Fibroblast of lung (primary cell): ENCODE data around the gene PRDM16. TPM values are rescaled to one million over a fixed set of nuclear protein-coding genes. Genes with fewer than 3 reads are reported as not detected.

Experiments
- DNase-seq, 2 donors: peaks; one replicate each; pipeline versions ENCODE4 v3.0.0 to v3.0.0-alpha.2; 2010; ENCODE audit warnings: low read depth in 2 of 2
- H2AFZ ChIP-seq: 2 replicates; pipeline ENCODE4 v1.5.1; 2012; ENCODE audit warnings: low read length, control low read depth, inconsistent platforms
- H3K27ac ChIP-seq: 2 replicates; pipeline ENCODE4 v1.5.1; 2011; ENCODE audit warnings: low read length, control low read depth; ENCODE audit not compliant: insufficient read depth
- H3K27me3 ChIP-seq: 2 replicates; pipeline ENCODE4 v1.5.1; 2011; ENCODE audit warnings: mild to moderate bottlenecking, low read length; ENCODE audit not compliant: control insufficient read depth, insufficient read depth
- H3K36me3 ChIP-seq: 2 replicates; pipeline ENCODE4 v1.5.1; 2011; ENCODE audit warnings: low read length; ENCODE audit not compliant: control insufficient read depth, insufficient read depth
- H3K4me1 ChIP-seq: 2 replicates; pipeline ENCODE4 v1.5.1; 2011; ENCODE audit warnings: low read length; ENCODE audit not compliant: control insufficient read depth, insufficient read depth; ENCODE audit errors: extremely low read depth
- H3K4me2 ChIP-seq: 2 replicates; pipeline ENCODE4 v1.5.1; 2011; ENCODE audit warnings: low read length, control low read depth; ENCODE audit not compliant: insufficient read depth; ENCODE audit errors: extremely low read depth
- H3K4me3 ChIP-seq, 4 experiments: fragments of 200-600 bp in 1 of 4; sonication (generic) in 1 of 4; replicated peaks in 1 of 4; 2 replicates each; pipeline ENCODE4 v1.5.1; 2011 to 2016; ENCODE audit warnings: low read length in 4 of 4, low read depth in 3 of 4, mild to moderate bottlenecking in 3 of 4, control low read depth in 2 of 4, inconsistent platforms in 1 of 4, mixed read lengths in 1 of 4; ENCODE audit not compliant: insufficient read depth in 1 of 4; ENCODE audit errors: control extremely low read depth in 1 of 4
- H3K79me2 ChIP-seq: 2 replicates; pipeline ENCODE4 v1.5.1; 2012; ENCODE audit warnings: mild to moderate bottlenecking, low read length, inconsistent platforms; ENCODE audit not compliant: control insufficient read depth, insufficient read depth
- H3K9ac ChIP-seq: 2 replicates; pipeline ENCODE4 v1.5.1; 2011; ENCODE audit warnings: mild to moderate bottlenecking, low read length, control low read depth; ENCODE audit not compliant: insufficient read depth
- H3K9me3 ChIP-seq: 2 replicates; pipeline ENCODE4 v1.5.1; 2012; ENCODE audit warnings: low read depth, low read length; ENCODE audit not compliant: control insufficient read depth, insufficient read depth
- H4K20me1 ChIP-seq: 2 replicates; pipeline ENCODE4 v1.5.1; 2011; ENCODE audit warnings: low read length; ENCODE audit not compliant: control insufficient read depth, insufficient read depth; ENCODE audit errors: extremely low read depth
- EZH2 ChIP-seq: IDR thresholded peaks from 2 replicates; pipeline ENCODE4 v1.5.1; 2012; ENCODE audit warnings: low read length, control low read depth, mild to moderate bottlenecking; ENCODE audit errors: missing control alignments
- polyA plus RNA-seq, 2 donors: library from polyadenylated mRNA; depleted of rRNA in 1 of 2; stranded (reverse) in 1 of 2; unstranded in 1 of 2; fragments of >200 nt; gene quantifications; 2 replicates each; pipeline ENCODE4 v1.2.1, GENCODE V29; 2011 to 2012; ENCODE audit warnings: missing spikeins in 1 of 2
- total RNA-seq: library from RNA; depleted of rRNA; stranded (reverse); fragments of >200 nt; gene quantifications from 2 replicates; pipeline ENCODE4 v1.2.1, GENCODE V29; 2014
- TF ChIP-seq, protein P1 (sequence below), 2 donors: IDR thresholded peaks in 1 of 2; conservative IDR thresholded peaks in 1 of 2; 1 replicate in 1 of 2; 2 replicates in 1 of 2; pipeline ENCODE4 v1.5.1; 2011 to 2012; ENCODE audit warnings: low read length in 2 of 2, control low read depth in 1 of 2, inconsistent platforms in 1 of 2, low read depth in 1 of 2, mild to moderate bottlenecking in 1 of 2

PRDM16 gene
- total and polyA plus RNA-seq, 2 donors (not counting 1 experiment from before 2014, with no cell fraction given) = 0.30 to 1.8 TPM

DNA sequence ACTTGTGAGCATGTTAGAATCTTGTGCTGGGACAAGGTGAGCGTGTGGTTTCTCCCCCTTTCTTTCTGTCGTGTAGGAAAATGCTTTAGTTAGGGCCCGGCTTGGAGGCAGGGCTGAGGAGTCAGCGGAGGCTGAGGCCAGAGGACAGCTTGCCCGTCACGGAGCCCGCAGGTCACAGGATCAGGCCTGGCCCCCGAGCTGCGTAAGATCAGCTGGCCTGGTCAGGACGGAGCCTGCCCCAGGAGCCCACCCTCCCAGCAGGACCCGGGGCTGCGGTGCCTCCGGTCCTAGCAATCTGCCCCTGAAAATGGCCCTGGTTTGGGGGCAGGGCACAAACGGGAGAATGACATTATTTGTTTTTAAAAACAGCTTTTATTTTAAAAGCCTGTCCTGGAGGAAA is 52.0 kb downstream of the PRDM16 start:
- TF ChIP-seq, protein P1, sequence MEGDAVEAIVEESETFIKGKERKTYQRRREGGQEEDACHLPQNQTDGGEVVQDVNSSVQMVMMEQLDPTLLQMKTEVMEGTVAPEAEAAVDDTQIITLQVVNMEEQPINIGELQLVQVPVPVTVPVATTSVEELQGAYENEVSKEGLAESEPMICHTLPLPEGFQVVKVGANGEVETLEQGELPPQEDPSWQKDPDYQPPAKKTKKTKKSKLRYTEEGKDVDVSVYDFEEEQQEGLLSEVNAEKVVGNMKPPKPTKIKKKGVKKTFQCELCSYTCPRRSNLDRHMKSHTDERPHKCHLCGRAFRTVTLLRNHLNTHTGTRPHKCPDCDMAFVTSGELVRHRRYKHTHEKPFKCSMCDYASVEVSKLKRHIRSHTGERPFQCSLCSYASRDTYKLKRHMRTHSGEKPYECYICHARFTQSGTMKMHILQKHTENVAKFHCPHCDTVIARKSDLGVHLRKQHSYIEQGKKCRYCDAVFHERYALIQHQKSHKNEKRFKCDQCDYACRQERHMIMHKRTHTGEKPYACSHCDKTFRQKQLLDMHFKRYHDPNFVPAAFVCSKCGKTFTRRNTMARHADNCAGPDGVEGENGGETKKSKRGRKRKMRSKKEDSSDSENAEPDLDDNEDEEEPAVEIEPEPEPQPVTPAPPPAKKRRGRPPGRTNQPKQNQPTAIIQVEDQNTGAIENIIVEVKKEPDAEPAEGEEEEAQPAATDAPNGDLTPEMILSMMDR (conservative IDR thresholded peaks at IDR 0.05 in 1 of 2, IDR thresholded peaks at IDR 0.05 in 1 of 2; ENCODE audit: low read depth in 1 of 2, low read length in 2 of 2) = no peak
- no peak for TF ChIP-seq EZH2
- Histone ChIP-seq H4K20me1 (no peaks in the 10 kb centered on the region), H2AFZ (no peak overlapping the region), H3K9ac (no peak overlapping the region), H3K4me3 (no peak overlapping the region), H3K9me3 (no peaks in the 10 kb centered on the region), H3K36me3 (no peaks in the 10 kb centered on the region), H3K4me1 (no peaks in the 10 kb centered on the region), H3K27me3 (no peaks in the 10 kb centered on the region), H3K27ac (no peak overlapping the region), H3K79me2 (no peaks in the 10 kb centered on the region), H3K4me2 (no peak overlapping the region)
- no peak for DNase-seq

DNA sequence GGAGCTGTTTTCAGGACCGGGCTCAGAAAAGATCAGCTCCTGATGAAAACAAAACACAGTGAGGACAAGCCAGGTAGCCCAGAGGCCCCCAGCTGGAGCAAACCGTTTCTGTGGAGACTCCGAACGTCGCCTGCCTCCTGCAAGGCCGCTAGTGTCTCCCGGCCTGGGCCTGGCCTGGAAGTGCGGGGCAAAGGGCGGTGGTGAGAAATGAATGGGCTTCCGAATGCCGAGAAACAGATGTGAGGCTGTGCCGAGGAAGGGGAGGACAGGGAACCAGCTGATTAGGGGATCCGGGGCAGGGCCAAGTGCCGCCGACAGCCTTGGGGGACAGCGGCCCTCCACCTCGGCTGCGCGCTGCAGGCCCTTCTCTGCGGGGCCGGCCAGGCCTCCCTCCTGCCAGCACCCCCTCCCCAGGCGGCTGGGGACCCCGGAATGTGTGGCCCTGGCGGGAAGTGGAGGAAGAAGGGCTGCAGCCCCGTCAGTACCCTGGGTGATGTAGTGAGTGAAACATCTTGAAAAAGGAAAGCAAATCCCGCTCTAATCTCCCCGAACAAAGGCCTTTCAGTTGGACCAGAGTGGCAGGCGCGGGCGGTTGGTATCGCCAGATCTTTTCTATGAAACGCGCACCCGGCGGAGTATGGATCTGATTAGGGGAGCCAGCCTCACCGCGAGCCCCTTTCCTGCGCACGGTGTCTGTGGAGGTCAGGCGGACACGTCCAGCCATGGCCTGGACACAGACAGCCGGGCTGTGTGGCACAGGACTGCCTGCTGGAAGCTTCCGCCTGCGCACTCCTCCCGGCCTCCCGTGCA is 52.6 kb downstream of the PRDM16 start:
- Histone ChIP-seq H3K4me3 (no peak overlapping the region), H3K9ac (no peak overlapping the region), H3K79me2 (no peaks in the 10 kb centered on the region), H3K4me1 (no peaks in the 10 kb centered on the region), H3K36me3 (no peaks in the 10 kb centered on the region), H2AFZ (no peak overlapping the region), H3K27ac (no peak overlapping the region), H3K9me3 (no peaks in the 10 kb centered on the region), H3K27me3 (no peaks in the 10 kb centered on the region), H4K20me1 (no peaks in the 10 kb centered on the region), H3K4me2 (no peak overlapping the region)
- DNase-seq = no peak
- TF ChIP-seq, protein P1 (conservative IDR thresholded peaks at IDR 0.05 in 1 of 2, IDR thresholded peaks at IDR 0.05 in 1 of 2; ENCODE audit: low read depth in 1 of 2, low read length in 2 of 2) = no peak
- TF ChIP-seq EZH2 = no peak

DNA sequence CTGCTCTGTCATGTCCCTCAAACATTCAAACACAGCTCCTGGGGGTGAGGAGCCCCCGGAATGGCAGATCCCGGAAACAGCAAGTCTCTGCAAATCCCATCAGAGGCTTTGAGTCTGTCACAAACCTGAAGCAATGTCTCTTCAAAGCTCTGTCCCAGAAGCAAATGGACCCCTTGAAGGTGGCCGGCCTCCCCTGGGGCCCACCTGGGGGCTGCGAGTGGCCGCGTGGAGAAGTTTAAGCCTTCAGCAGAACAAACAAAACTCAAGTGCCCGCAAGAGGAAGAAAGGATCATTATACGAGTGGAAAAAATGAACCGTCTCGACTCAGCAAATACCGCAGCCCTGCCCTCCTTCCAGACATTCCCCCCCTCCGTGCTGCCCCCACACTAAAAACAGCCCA is 53.3 kb downstream of the PRDM16 start:
- no peak overlapping the region for H3K9ac ChIP-seq
- H3K27ac ChIP-seq = no peak overlapping the region
- H2AFZ ChIP-seq = no peak overlapping the region
- H3K4me1 ChIP-seq = no peaks in the 10 kb centered on the region
- H3K36me3 ChIP-seq = no peaks in the 10 kb centered on the region
- H3K9me3 ChIP-seq = no peaks in the 10 kb centered on the region
- H3K27me3 ChIP-seq = no peaks in the 10 kb centered on the region
- no peak for DNase-seq
- H3K4me3 ChIP-seq = no peak overlapping the region
- no peaks in the 10 kb centered on the region for H3K79me2 ChIP-seq
- H4K20me1 ChIP-seq = no peaks in the 10 kb centered on the region
- H3K4me2 ChIP-seq = no peak overlapping the region
- TF ChIP-seq, protein P1 (conservative IDR thresholded peaks at IDR 0.05 in 1 of 2, IDR thresholded peaks at IDR 0.05 in 1 of 2; ENCODE audit: low read depth in 1 of 2, low read length in 2 of 2) = no peak
- no peak for TF ChIP-seq EZH2
